Transverse colon (tissue), 3 donors: ENCODE measurements around the gene TBX18.

ENCODE experiments used
- CTCF ChIP-seq, 5 experiments: fragments of 200-600 bp in 3 of 5; fragments of 450-650 bp in 2 of 5; sonication (generic) in 3 of 5; IDR thresholded peaks; 1 replicate in 2 of 5; 2 replicates in 3 of 5; pipeline ENCODE4 v1.5.1; 2016 to 2017; ENCODE audit warnings: antibody characterized with exemption in 5 of 5, inconsistent platforms in 3 of 5, mild to moderate bottlenecking in 2 of 5, moderate library complexity in 1 of 5
- EP300 ChIP-seq: sonication (generic); formaldehyde crosslinking; IDR thresholded peaks from one replicate; pipeline ENCODE4 v1.6.1; 2017; ENCODE audit warnings: antibody characterized with exemption, low read depth

- TF ChIP-seq CTCF (IDR thresholded peaks at IDR 0.05) (no peak), EP300 (no peak)
Observed at GRCh38 chr6:84740385-84740784, 24.0 kb downstream of the TBX18 start.
